Ishikawa (cell line): ENCODE data around the gene SEMG1.
A peak's percentile ranks its signal among the peaks of the same experiment; 100 is the strongest.

Source experiments
- CEBPB ChIP-seq: IDR thresholded peaks from 2 replicates; pipeline ENCODE4 v1.6.1; 2012
- CREB1 ChIP-seq: IDR thresholded peaks from 2 replicates; pipeline ENCODE4 v1.6.1; 2012; ENCODE audit warnings: low read depth
- EGR1 ChIP-seq: IDR thresholded peaks from 2 replicates; pipeline ENCODE4 v1.6.1; 2012
- EP300 ChIP-seq: IDR thresholded peaks from 2 replicates; pipeline ENCODE4 v1.6.1; 2012; ENCODE audit warnings: borderline replicate concordance
- FOXM1 ChIP-seq: IDR thresholded peaks from 2 replicates; pipeline ENCODE4 v1.6.1; 2012; ENCODE audit warnings: low read depth, borderline replicate concordance
- NFIC ChIP-seq: IDR thresholded peaks from 2 replicates; pipeline ENCODE4 v1.6.1; 2012
- RAD21 ChIP-seq: IDR thresholded peaks from 2 replicates; pipeline ENCODE4 v1.6.1; 2012; ENCODE audit warnings: low read depth
- TAF1 ChIP-seq: IDR thresholded peaks from 2 replicates; pipeline ENCODE4 v1.6.1; 2012; ENCODE audit warnings: low read depth, mild to moderate bottlenecking
- TCF12 ChIP-seq: IDR thresholded peaks from 2 replicates; pipeline ENCODE4 v1.6.1; 2012; ENCODE audit warnings: low read depth
- TEAD4 ChIP-seq: IDR thresholded peaks from 2 replicates; pipeline ENCODE4 v1.6.1; 2012
- YY1 ChIP-seq: IDR thresholded peaks from 2 replicates; pipeline ENCODE4 v1.6.1; 2012; ENCODE audit warnings: low read depth
- ZBTB7A ChIP-seq: IDR thresholded peaks from 2 replicates; pipeline ENCODE4 v1.6.1; 2012; ENCODE audit warnings: low read depth
- TF ChIP-seq, protein P1 (sequence below): IDR thresholded peaks from 2 replicates; pipeline ENCODE4 v1.6.1; 2012
- TF ChIP-seq, protein P2 (sequence below): IDR thresholded peaks from 2 replicates; pipeline ENCODE4 v1.6.1; 2012
- TF ChIP-seq, protein P3 (sequence below): IDR thresholded peaks from 2 replicates; pipeline ENCODE4 v1.6.1; 2012; ENCODE audit warnings: low read depth, mild to moderate bottlenecking

The SEMG1 gene

DNA sequence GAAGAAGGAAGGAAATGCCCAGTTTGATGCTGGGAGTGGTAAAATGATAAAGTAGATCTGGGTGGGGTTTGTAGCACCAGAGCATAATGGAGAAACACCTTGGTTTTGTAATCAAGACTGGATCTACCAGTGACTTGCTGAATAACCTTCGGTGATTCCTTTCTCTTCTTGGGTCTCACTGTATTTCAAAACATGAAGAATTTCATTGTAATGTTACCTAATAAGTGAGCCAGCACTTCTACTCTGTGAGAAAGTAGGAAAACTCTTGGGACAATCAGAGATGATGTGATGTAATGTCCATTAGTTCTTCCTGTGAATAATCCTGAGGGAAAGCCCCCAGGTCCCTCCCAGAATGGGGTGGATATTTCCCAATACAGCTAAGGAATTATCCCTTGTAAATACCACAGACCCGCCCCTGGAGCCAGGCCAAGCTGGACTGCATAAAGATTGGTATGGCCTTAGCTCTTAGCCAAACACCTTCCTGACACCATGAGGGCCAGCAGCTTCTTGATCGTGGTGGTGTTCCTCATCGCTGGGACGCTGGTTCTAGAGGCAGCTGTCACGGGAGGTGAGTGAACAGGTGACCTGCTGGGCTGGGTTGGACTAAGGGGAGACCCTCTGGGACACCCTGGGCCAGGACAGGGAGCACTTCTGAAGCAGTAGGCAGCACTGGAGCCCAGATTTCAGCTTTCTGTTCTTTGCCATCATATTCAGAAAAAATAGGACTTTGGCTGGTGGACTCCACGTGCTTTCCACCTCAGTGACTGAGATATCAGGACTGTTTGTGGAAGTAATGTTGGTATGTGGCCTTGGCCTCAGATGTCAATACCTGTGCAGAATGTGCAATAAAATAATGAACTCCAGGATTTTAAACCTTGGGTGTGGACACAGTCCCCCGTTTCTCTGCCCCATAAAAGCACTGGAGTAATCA lies 32.1 kb upstream of the SEMG1 start, which contains the start of gene PI3:
Gene PI3, plus strand, starts transcription at position 469 of the 931 bp plus-strand sequence. Its CDS starts 21 bp downstream, at position 490.
- peak; percentile 37; the same call in 1 of the 2 replicates for TF ChIP-seq NFIC
- TF ChIP-seq TEAD4, result no peak
- TF ChIP-seq CEBPB, result peak; percentile 24; the same call in 1 of the 2 replicates

DNA sequence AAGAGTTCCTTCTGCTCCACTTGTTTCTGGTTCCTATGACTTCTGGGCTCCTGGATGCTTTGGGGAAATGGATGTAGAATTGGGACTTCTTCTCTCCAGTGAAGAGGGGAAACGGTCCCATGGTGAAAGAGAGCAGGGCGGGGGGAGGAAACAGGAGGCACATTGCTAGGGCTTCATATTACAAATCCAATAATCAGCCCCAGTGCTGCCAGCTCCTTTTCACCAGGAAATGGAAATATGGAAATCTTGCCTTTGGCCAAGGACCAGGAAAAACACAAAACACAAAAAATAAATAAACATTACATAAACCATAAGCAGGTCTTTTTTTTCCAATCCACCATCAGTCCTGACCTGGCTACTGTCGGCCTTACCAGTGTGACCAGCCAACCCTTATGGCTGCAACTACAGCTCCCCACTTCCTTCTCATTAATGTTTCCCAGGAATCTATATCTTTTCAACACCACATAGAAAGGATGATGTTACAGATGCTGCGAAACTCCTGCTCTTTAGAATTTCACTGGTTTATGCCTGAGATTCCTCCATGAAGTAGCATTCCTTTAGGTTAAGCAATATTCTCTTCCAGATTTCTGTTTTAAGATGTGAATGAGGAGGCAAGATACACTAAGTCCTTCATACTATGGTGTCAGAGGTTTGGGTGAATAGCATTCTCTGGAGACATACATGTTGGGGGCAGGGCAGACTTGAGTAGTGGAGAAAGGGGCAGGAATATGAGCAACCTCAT lies 30.1 kb upstream of the SEMG1 start:
- TF ChIP-seq RAD21, result no peak
- no peak for TF ChIP-seq TAF1
- TF ChIP-seq YY1, result no peak
- TF ChIP-seq CREB1, result no peak
- no peak for TF ChIP-seq TCF12
- TF ChIP-seq ZBTB7A, result no peak
- TF ChIP-seq, protein P1, sequence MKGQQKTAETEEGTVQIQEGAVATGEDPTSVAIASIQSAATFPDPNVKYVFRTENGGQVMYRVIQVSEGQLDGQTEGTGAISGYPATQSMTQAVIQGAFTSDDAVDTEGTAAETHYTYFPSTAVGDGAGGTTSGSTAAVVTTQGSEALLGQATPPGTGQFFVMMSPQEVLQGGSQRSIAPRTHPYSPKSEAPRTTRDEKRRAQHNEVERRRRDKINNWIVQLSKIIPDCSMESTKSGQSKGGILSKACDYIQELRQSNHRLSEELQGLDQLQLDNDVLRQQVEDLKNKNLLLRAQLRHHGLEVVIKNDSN, result no peak
- no peak for TF ChIP-seq CEBPB
- TF ChIP-seq EGR1, result no peak
- no peak for TF ChIP-seq NFIC
- TF ChIP-seq, protein P2, sequence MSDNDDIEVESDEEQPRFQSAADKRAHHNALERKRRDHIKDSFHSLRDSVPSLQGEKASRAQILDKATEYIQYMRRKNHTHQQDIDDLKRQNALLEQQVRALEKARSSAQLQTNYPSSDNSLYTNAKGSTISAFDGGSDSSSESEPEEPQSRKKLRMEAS, result no peak
- no peak for TF ChIP-seq EP300
- TF ChIP-seq FOXM1, result no peak
- TF ChIP-seq TEAD4, result no peak
- TF ChIP-seq, protein P3, sequence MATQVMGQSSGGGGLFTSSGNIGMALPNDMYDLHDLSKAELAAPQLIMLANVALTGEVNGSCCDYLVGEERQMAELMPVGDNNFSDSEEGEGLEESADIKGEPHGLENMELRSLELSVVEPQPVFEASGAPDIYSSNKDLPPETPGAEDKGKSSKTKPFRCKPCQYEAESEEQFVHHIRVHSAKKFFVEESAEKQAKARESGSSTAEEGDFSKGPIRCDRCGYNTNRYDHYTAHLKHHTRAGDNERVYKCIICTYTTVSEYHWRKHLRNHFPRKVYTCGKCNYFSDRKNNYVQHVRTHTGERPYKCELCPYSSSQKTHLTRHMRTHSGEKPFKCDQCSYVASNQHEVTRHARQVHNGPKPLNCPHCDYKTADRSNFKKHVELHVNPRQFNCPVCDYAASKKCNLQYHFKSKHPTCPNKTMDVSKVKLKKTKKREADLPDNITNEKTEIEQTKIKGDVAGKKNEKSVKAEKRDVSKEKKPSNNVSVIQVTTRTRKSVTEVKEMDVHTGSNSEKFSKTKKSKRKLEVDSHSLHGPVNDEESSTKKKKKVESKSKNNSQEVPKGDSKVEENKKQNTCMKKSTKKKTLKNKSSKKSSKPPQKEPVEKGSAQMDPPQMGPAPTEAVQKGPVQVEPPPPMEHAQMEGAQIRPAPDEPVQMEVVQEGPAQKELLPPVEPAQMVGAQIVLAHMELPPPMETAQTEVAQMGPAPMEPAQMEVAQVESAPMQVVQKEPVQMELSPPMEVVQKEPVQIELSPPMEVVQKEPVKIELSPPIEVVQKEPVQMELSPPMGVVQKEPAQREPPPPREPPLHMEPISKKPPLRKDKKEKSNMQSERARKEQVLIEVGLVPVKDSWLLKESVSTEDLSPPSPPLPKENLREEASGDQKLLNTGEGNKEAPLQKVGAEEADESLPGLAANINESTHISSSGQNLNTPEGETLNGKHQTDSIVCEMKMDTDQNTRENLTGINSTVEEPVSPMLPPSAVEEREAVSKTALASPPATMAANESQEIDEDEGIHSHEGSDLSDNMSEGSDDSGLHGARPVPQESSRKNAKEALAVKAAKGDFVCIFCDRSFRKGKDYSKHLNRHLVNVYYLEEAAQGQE, result no peak

DNA sequence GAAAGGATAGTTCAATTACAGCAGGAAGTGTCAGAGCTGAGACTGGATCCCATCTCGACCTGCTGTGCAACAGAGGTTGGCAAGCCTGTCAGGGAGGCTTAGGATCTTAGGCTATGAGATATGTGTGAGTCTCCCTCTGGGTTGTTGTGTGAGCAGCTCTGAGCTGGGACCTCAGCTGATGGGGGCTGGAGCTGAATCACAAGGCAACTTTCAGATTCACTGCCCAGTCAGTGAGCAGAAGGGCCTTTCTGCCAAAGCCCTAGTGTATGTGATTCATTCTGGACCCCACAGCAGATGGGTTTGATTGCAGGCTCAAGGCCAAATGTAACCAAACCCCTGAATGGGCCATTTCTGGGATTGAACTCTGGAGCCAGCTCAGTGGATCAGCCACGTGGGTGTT lies 27.7 kb upstream of the SEMG1 start:
- no peak for TF ChIP-seq EP300
- TF ChIP-seq CEBPB, result no peak
- TF ChIP-seq NFIC, result no peak
- no peak for TF ChIP-seq TCF12
- TF ChIP-seq TAF1, result no peak
- TF ChIP-seq, protein P3, result no peak
- no peak for TF ChIP-seq TEAD4

DNA sequence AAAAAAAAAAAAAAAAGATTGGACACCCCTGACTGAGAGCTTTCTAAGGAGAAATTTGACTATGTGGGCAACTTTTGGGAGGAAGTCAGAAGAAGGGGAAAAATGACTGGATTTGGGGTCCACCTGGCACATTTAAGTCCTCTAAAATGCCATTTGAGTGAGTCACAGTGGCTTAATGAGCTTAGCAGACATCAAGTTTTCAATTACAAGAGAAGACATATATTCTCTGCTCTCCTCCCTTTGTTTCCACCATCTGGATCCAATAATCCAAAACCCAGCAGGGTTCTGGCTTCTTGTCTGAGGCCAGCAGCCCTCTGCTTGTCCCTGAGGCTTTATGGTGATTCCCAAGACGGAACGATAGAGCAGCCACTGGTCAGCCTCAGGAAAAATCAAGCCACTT lies 25.2 kb upstream of the SEMG1 start:
- TF ChIP-seq TCF12 (no peak; the same call in 1 of the 2 replicates), EP300 (no peak), NFIC (no peak)

DNA sequence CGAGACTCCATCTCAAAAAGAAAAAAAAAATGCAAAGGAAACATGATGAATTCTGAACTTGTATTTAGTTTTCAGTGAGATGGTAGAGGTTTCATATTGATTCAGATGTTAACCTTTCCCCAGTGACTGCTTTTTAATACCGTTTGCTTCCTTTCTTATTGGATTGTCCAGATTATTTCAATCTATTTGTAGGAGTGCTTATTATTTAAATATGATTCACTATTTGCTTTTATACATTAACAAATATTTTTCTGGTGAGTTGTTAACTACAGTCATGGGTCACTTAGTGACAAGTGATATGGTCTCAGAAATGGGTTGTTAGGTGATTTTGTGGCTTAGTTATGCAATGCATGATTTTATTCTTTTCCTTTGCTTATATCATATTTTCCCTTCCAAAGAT lies 23.7 kb upstream of the SEMG1 start:
- no peak for TF ChIP-seq NFIC
- TF ChIP-seq, protein P1, result no peak
- TF ChIP-seq CREB1, result no peak
- no peak for TF ChIP-seq CEBPB
- no peak for TF ChIP-seq ZBTB7A
- TF ChIP-seq TAF1, result no peak
- no peak for TF ChIP-seq YY1

DNA sequence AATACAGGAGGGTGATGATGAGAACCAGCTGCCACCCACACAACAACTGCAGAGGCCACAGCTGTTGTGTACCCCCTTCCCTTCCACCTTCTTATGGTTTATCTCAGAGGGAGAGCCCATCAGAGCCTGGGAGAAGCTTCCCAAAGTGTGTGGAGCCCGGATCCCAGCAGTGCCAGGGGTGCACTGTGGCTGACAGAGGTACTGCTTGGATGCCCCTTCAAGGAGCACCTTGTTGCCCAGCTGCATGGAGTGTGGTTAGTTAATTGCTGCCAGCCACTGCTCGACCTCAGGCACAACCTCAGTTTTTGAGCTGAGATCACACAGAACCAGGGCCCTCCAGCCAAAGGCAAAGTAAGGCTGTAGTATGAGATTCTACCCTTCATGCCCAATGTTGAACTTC lies 19.1 kb upstream of the SEMG1 start:
- no peak for TF ChIP-seq YY1
- no peak for TF ChIP-seq CREB1
- TF ChIP-seq FOXM1, result no peak
- TF ChIP-seq TEAD4, result no peak
- no peak for TF ChIP-seq NFIC
- TF ChIP-seq, protein P2, result no peak
- TF ChIP-seq ZBTB7A, result no peak
- TF ChIP-seq EGR1, result no peak
- no peak for TF ChIP-seq TCF12
- no peak for TF ChIP-seq EP300
- TF ChIP-seq, protein P3, result no peak
- TF ChIP-seq RAD21, result no peak
- TF ChIP-seq, protein P1, result no peak
- TF ChIP-seq CEBPB, result no peak
- TF ChIP-seq TAF1, result no peak
